ENCODE measurements around the gene C10orf90.
A peak's percentile ranks its signal among the peaks of the same experiment; 100 is the strongest.
"Not testable (repeated sequence)": the region's sequence is repeated elsewhere in the genome, so short reads cannot be mapped to it uniquely, and the experiment has no call there.

Gene C10orf90

GRCh38 chr10:126581648-126582046 is 88.8 kb downstream of the C10orf90 start:
- DNase-seq = no peak

DNA sequence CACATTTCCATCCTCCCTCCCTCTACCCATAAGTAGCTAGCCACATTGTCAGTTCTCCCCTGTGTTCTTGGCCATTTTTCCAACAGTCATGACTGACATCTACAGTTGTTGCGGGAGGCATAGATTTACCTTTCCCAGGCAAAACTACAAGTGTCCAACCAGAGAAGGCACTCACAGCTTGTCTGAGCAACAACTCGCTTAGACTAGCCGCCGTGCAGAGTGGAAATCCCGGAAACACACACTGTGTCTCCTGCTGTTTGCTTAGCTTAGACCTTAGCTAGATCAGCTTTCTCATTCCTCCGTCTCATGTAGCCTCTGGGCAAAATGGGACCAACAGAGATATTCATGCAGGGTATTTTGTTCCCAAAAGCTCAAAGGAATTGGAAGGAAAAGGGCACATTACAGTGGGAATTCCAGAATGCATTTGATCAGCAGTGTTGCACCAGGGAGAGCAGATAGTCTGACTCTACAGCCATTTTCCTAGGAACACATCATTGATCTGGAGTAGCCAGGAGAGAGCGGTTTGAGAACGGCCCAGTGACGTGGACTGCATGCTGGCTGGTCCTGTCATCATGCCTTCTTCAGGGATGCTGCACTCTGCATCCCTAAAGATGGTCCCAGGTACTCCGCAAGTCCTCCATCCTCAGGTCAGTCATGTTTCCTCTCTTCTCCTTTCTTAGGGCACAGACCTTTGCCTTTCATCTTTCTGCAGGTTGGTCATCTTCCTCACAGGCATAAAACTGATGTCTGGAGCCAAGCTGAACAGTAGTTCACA is 89.4 kb downstream of the C10orf90 start:
- no peak for DNase-seq

DNA sequence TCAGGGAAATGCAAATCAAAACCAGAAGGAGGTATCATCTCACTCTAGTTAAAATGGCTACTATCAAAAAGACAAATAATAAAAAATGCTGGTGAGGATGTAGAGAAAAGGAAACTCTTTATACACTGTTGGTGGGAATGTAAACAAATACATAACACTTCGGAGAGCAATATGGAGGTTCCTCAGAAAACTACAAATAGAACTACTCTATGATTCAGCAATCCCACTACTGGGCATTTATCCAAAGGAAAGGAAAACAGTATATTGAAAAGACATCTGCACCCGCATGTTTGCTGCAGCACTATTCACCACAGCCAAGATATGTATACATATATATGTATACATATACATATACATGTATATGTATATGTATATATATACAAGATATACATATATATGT is 94.2 kb downstream of the C10orf90 start:
- DNase-seq = no peak

DNA sequence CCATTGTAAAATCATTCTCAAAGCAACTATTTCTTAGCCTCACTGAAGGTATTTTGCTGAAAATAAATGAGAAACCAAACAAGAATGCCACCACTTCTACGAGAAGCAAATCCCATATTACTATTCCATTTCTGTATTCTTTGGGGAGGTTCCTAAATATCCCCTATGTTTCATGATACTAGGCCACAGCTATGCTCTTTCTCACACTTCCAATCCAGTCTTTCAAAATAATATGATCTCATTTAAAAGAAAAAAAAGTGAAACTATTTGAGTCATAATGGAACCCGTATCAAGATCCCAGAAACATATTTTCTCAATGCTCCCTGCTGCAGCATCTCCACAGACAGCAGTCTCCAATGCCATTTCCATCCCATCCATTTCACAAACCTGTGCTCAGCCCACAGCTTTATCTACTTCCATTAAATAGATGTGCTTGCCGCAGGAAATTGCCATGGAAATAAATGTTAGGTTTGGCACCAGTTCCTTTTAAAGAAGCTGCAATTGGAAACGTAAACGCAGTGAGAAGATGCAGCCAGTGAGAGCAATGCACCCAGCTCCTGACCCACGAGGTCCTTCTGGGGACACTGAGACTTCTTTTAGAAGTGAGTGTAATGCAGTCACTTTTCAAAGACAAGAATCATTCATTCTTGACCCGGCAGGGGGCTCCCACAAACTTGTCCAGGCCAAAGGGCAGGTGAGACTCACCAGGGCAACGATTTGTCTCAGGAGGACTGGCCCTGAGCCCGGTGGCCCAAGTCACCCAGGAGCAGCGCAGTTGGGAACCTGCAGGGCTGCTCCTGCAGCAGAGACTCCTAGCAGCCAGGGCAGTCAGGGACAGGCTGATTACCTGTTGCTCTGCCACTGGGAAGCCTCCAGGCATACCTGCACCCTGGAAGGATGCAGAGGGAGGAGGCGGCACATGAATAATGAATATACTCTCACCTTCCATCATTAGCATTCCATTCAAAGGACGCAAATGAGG is 99.6 kb downstream of the C10orf90 start:
- peak; percentile 20 for DNase-seq

- no peak for DNase-seq
These were observed 100.3 kb downstream of the C10orf90 start for GRCh38 chr10:126570245-126570570.

- peak; percentile 22 for DNase-seq
These were observed 100.8 kb downstream of the C10orf90 start for GRCh38 chr10:126569513-126570244.

- DNase-seq = no peak
These were observed 101.6 kb downstream of the C10orf90 start for GRCh38 chr10:126568809-126569385.

DNA sequence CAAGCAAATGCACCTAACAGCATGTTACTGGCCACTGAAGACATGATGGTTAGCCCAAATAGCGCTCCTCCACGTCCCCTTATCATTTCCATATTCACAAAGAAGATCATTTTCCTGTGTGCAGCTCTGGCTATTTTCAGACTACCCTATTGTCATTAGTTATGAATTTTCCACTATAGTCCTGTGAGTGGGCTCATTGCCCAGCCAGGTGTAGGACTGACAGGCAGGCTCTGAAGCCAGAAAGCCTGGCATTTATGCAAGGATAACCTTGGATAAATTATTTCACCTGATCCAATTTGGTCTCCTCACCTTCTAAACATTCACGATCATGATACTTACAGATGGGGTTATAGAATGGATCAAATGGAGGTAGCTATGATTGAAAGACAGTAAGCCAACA is 104.6 kb downstream of the C10orf90 start:
- no peak for DNase-seq

- DNase-seq = no peak
These were observed 105.1 kb downstream of the C10orf90 start for GRCh38 chr10:126565441-126565840.

DNA sequence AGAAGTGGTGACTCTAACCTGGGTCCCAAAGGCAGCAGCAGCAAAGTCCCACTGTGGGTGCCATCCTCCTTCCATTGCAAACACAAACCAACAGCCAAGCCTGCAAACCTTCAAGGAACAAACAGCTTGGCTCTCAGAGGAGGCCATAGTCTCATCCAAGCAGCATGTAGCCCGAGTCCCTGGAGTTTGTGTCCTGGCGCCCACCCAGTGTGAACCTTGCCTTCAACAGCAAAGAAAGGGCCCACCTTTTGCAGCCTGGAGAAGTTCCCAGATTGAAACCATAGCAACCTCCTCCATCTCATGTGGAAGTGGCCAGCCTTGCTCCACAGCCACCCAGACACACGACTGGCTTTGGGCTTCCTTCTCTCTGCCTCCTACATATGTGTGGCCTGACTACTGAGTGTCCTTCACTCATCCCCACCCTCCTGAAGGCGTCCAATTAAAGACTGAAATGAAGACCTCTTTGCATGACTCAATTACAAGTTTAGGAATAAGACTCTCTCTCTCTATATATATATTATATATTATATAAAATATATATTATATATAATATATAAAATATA is 106.1 kb downstream of the C10orf90 start:
- DNase-seq = no peak

DNA sequence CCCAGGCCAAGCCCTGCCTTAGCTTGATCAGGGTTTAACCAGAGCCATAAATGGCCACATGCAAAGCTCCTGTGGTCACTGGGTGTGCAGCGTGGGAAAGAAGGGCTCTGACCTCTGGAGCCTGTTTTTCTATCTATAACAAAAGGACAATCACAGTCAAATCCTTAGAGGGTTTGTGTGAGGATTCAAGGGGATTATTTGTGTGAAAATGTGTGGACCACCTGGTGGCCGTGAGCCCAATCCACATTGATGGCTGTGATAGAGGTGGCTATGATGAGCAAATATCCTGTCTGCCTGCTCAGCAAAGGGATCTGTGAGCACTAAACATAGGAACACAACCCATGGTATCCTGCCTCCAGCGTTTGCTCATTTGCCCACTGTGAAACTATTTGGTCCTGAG is 107.1 kb downstream of the C10orf90 start:
- no peak for DNase-seq

- no peak for DNase-seq
These were observed 108.4 kb downstream of the C10orf90 start for GRCh38 chr10:126561921-126562680.

DNA sequence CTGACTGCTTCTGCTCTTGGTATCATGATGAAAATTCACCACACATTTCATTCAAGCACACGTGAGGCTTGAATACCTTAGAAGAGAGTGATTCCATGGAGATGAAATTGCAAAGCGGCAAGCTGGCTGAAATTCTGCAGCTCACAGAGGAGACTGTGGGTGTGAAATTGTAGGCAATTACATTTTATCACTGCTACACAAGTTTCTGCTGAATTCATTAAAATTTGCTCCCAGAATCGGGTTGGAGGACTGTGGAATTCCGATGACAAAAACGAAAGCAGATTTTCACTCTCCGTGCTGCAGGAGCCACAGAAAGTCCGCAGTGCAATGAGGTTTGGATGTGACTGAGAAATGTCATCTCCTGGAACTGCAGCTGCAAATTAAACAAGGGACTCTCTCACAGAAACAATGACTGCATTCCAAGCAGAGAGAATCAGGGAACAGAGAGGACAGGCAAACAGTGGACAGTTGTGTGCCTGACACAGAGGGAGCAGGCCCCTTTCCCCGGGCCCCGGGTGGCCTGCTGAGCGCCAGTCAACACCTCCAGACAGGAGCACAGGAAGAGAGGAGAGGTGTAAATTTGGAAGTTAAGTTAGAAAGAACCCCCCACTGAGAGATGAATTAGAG is 109.1 kb downstream of the C10orf90 start:
- peak; percentile 33 for DNase-seq

DNA sequence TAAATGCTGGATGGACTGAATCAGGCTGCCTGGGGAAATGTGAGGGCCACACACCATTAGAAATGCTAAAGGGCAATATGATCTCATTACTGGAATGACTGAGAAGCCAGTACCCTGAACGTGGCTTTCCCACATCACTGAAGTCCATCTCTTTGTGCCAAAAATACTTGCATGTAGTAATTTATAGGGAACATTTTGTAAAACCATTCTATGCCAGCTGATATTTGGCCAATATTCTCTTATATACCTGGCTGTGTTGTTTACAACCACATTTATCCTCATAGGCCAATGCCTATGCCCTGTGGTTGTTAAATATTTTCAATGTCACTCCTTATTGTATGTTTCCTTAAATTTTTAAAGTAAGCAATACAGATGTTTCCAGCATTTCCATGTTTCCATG is 111.6 kb downstream of the C10orf90 start:
- no peak for DNase-seq

DNA sequence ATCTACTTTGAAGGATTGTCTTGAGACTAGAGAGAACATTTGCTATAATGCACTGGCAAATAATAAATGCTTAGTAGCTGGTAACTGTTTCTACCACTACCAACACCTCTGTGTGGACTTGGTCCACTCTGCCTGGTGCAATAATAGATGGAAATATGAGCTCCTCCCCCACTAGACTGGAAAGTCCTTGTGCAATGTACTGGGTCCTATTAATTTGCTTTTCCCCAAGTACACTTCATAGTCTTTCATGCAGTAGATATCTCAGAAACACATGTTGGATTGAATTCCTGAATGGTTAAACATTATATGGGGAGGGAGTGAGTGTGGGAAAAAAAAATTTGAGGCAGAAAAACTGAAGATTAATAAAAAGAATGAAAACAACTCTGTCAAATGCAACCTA is 119.3 kb downstream of the C10orf90 start:
- no peak for DNase-seq

GRCh38 chr10:126550586-126550985 is 119.9 kb downstream of the C10orf90 start:
- DNase-seq = not testable (repeated sequence)

- DNase-seq = no peak
These were observed 121.1 kb downstream of the C10orf90 start for GRCh38 chr10:126549344-126549743.

DNA sequence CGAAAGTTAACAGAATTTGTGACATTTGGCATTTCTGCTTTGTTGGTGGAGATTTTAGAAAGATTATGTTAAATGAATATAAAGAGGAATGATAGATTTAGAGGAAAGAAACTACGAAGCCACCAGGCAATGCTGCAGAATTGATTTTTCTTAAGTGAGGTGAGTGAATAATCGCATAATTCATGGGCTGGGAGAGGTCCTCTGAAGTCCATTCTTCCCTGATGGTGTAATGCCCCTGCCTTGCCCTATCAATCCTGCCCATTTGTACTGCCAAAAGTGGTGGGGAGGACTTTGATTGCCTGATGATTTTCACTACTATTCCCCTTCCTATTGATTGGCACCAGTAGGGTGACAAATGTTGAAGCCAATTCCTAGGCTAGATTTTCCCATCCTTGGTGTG is 125.9 kb downstream of the C10orf90 start:
- DNase-seq = no peak

DNA sequence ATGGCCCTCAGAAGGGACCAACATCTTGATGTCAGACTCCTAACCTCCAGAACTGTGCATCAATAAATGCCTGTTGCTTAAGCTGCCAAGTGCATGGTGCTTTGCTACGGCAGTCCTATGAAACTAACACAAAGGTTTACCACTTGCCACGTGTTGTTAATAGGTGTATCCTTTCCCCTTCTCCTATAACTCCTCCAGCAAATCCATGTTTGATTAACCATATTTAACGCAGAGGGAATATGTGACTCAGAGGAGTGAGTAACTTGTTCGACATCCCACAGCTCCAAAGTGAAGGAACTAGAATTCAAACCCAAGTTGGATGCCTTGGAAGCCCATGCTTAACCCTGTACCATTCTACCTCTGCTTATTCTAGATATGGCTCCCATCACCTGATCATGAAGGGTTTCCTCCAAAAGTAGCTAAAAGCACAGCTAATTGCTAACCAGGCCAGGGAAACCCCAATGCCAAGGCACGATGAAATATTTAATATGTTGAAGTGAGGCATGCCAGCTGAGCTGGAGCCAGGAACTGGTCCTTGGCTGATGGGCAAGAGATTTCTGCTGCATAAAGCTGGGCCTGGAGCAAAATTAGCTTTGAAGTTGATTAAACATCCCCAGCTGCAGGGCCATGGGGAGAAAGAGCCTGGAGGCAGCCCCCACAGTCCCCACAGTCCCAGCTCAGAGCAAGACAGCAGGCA is 131.9 kb downstream of the C10orf90 start:
- DNase-seq = no peak

- DNase-seq = no peak
These were observed 133.8 kb downstream of the C10orf90 start for GRCh38 chr10:126536656-126537055.

- no peak for DNase-seq
These were observed 134.3 kb downstream of the C10orf90 start for GRCh38 chr10:126536148-126536547.
